GM19099 (cell line): ENCODE measurements around the gene SLAMF8.

ENCODE experiments used
- POLR2A ChIP-seq: IDR thresholded peaks from 3 replicates; pipeline ENCODE4 v1.6.1; 2011; ENCODE audit warnings: low read depth; ENCODE audit not compliant: insufficient read length; ENCODE audit errors: extremely low read depth

Gene SLAMF8

GRCh38 chr1:159835356-159835755, 8.7 kb downstream of the SLAMF8 start:
- TF ChIP-seq POLR2A = no peak

GRCh38 chr1:159835862-159836525, 9.3 kb downstream of the SLAMF8 start:
- no peak for TF ChIP-seq POLR2A

- TF ChIP-seq POLR2A = no peak
Observed at GRCh38 chr1:159838715-159839114, 12.0 kb downstream of the SLAMF8 start.

GRCh38 chr1:159839116-159839849, 12.6 kb downstream of the SLAMF8 start:
- no peak for TF ChIP-seq POLR2A

GRCh38 chr1:159841749-159842148, 15.1 kb downstream of the SLAMF8 start:
- TF ChIP-seq POLR2A = no peak

GRCh38 chr1:159843459-159843858, 16.8 kb downstream of the SLAMF8 start:
- TF ChIP-seq POLR2A = no peak

GRCh38 chr1:159845751-159846629, 19.3 kb downstream of the SLAMF8 start:
- TF ChIP-seq POLR2A = no peak

- no peak for TF ChIP-seq POLR2A
Observed at GRCh38 chr1:159847231-159847630, 20.6 kb downstream of the SLAMF8 start.

GRCh38 chr1:159848326-159848725, 21.7 kb downstream of the SLAMF8 start:
- no peak for TF ChIP-seq POLR2A

GRCh38 chr1:159849626-159850366, 23.1 kb downstream of the SLAMF8 start:
- TF ChIP-seq POLR2A = no peak

GRCh38 chr1:159851407-159851806, 24.7 kb downstream of the SLAMF8 start:
- TF ChIP-seq POLR2A = no peak

GRCh38 chr1:159853417-159854115, 26.9 kb downstream of the SLAMF8 start:
- no peak for TF ChIP-seq POLR2A

- no peak for TF ChIP-seq POLR2A
Observed at GRCh38 chr1:159854116-159854692, 27.5 kb downstream of the SLAMF8 start.

- TF ChIP-seq POLR2A = no peak
Observed at GRCh38 chr1:159854693-159855192, 28.1 kb downstream of the SLAMF8 start.
